GM12875 (cell line): ENCODE measurements around the gene BTRC.

Experiments
- H3K4me3 ChIP-seq: one replicate; pipeline ENCODE4 v1.5.1; 2011; ENCODE audit warnings: low read depth, low read length, control low read depth
- CTCF ChIP-seq: IDR thresholded peaks from 2 replicates; pipeline ENCODE4 v1.5.1; 2011; ENCODE audit warnings: low read depth, mild to moderate bottlenecking, control low read depth, inconsistent platforms, low read length, moderate library complexity, borderline replicate concordance; ENCODE audit not compliant: insufficient read depth

BTRC gene

DNA sequence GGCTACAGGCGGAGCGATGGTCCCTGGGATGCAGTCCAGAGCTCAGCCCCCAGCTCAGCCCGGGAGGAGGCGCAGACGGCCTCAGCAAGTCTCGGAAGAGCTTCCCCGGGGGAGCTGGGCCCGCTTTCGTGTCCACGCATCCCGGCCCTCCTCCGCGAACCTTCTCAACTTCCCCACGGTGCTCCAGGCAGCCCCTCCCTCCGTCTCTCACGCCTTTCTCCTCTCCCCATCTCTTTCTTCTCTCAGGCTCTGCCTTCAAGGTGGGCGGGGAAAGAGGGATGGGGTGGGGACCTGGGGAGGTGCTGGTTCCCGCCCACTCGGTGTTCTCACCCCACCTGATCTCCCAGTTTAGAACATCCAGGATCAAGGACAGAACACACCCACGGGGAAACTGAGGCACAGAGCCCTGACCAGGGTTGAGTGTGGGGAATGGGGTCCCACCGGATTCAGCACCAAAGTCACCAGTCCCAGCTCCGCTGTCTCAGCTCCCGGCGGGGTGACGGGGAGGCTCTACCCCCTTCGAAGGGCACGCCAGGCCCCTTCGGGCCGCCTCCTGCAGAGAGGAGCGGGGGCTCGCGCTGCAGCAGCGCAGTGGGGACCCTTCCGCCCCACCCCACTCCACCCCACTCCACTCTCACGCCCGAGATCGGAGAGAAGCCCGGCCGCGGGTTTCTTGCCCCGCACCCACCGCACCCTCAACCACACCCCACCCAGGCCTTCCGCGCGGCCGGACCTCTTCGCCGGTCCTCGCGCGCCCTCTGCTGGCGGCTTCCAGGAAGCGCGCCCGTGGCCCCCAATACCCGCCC is 215.9 kb downstream of the BTRC start:
- peak overlapping the region; percentile 56 for H3K4me3 ChIP-seq
- peak; percentile 89 for TF ChIP-seq CTCF

GRCh38 chr10:101570428-101571270 is 216.7 kb downstream of the BTRC start:
- H3K4me3 ChIP-seq = peak overlapping the region; percentile 56
- no peak for TF ChIP-seq CTCF

GRCh38 chr10:101571271-101571925 is 217.4 kb downstream of the BTRC start:
- TF ChIP-seq CTCF = no peak
- no peak overlapping the region for H3K4me3 ChIP-seq

DNA sequence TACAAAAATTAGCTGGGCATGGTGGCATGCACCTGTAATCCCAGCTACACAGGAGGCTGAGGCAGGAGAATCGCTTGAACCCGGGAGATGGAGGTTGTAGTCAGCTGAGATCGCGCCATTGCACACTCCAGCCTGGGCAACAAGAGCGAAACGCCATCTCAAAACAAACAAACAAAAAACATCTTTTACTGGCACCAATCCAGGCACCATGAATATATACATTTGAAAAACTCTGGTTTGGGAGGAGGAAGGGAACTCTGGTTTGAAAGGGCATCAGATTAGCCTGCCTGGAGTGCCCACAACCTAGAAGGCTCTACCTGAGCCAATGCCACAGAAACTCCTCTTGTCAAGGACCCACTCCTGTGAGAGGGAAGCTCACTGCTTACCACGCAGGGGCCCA is 218.2 kb downstream of the BTRC start:
- TF ChIP-seq CTCF = no peak
- no peak overlapping the region for H3K4me3 ChIP-seq

- H3K4me3 ChIP-seq = no peak overlapping the region
- no peak for TF ChIP-seq CTCF
These were observed 218.8 kb downstream of the BTRC start for GRCh38 chr10:101572785-101573184.

- TF ChIP-seq CTCF = no peak
- H3K4me3 ChIP-seq = no peak overlapping the region
These were observed 220.2 kb downstream of the BTRC start for GRCh38 chr10:101573885-101574753.
